DND-41 (cell line): ENCODE results near the gene CNTN5.

Experiments used
- EZH2 ChIP-seq: IDR thresholded peaks from 3 replicates; pipeline ENCODE4 v1.6.1; 2012; ENCODE audit warnings: borderline replicate concordance, low read depth, mild to moderate bottlenecking, moderate library complexity, low read length, inconsistent platforms; ENCODE audit not compliant: severe bottlenecking
- TF ChIP-seq, protein P1 (sequence below): IDR thresholded peaks from 2 replicates; pipeline ENCODE4 v1.5.1; 2012; ENCODE audit warnings: borderline replicate concordance, low read length, moderate library complexity, mild to moderate bottlenecking; ENCODE audit not compliant: poor library complexity, severe bottlenecking; ENCODE audit errors: extremely low read depth

DNA sequence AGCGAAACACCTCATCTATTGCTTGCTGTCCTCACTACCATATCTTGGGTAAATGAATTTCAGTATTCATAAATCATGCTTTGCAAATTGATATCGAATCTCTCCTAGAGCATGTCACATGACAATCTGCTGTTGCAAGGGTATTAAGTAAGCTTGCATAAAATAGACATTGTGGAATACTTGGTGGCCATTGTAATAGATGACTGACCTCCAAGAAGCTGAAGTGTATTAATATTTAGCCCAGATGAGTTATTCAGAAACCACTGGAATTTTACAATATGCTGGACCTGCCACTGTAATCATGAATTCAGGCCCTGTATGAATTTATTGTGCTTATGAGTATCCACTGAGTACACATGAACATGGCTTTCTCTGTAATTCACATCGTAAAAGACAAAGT lies 1376.7 kb downstream of the CNTN5 start:
- TF ChIP-seq, protein P1, sequence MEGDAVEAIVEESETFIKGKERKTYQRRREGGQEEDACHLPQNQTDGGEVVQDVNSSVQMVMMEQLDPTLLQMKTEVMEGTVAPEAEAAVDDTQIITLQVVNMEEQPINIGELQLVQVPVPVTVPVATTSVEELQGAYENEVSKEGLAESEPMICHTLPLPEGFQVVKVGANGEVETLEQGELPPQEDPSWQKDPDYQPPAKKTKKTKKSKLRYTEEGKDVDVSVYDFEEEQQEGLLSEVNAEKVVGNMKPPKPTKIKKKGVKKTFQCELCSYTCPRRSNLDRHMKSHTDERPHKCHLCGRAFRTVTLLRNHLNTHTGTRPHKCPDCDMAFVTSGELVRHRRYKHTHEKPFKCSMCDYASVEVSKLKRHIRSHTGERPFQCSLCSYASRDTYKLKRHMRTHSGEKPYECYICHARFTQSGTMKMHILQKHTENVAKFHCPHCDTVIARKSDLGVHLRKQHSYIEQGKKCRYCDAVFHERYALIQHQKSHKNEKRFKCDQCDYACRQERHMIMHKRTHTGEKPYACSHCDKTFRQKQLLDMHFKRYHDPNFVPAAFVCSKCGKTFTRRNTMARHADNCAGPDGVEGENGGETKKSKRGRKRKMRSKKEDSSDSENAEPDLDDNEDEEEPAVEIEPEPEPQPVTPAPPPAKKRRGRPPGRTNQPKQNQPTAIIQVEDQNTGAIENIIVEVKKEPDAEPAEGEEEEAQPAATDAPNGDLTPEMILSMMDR, result no peak
- no peak for TF ChIP-seq EZH2
